GM21723 (cell line): ENCODE results near the gene MMP15.
"Not testable (repeated sequence)": the region's sequence is repeated elsewhere in the genome, so short reads cannot be mapped to it uniquely, and the experiment has no call there.

Experiments
- ATAC-seq: cut with Tn5 transposase; IDR thresholded peaks from one replicate; pipeline ENCODE4 v1.9.1; 2021; ENCODE audit warnings: mild to moderate bottlenecking, moderate library complexity; ENCODE audit not compliant: unreplicated experiment

The MMP15 gene

DNA sequence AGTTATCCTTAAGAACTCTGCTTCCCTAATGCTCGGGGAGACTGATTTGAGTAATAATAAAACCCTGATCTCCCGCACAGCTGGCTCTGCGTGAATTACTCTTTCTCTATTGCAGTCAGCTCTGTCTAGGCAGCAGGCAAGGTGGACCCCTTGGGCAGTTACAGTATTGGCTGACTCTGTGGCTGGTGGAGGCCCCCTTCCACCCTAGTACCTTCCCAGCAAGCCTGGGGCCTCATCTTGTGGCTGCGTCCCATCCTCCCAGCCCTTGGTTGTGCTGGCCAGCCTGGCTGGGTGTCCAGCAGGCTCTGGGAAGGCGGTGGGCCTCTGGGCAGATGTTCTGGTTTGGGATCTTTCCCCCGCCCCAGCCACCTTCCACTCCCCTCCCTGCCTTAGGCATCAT is 59.1 kb downstream of the MMP15 start:
- no peak for ATAC-seq

DNA sequence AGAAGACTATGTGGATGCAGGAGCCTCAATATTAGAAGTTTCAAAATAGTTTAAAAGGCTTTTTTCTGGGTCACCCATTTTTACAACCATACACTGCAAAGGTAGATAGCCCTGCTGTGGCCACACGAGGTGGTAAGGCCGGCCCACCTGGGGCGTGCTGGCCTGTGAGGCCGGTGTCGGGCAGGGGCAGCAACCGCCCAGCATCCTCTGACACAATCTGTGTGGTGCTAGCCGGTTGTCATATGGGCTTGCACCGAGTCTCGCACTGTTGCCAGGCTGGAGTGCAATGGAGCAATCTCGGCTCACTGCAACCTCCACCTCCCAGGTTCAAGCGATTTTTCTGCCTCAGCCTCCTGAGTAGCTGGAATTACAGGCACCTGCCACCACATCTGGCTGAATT is 59.6 kb downstream of the MMP15 start:
- no peak for ATAC-seq

DNA sequence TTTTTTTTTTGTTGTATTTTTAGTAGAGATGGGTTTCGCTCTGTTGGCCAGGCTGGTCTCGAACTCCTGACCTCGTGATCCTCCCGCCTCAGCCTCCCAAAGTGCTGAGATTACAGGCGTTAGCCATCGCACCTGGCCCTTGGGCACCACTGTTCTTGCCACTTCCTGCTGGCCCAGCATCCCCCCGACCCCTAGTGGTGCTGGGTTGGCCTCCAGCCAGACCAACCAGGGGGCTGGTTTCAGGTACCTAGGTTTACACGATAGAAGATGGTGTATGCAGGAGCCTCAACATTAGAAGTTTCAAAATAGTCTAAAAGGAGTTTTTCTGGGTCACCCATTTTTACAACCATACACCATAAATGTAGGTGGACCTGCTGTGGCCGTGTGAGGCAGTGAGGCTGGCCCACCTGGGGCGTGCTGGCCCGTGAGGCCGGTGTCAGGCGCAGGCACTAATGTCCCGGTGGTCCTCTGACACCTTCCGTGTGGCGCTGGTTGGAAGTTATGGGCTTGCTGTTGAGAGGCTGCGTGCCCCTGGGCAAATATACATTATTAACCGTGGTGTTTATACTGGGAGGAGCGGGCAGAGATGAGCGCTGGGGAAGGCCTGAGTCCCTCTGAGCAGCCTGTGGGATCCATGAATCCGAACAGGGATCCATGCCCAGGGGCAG is 60.2 kb downstream of the MMP15 start:
- no peak for ATAC-seq

DNA sequence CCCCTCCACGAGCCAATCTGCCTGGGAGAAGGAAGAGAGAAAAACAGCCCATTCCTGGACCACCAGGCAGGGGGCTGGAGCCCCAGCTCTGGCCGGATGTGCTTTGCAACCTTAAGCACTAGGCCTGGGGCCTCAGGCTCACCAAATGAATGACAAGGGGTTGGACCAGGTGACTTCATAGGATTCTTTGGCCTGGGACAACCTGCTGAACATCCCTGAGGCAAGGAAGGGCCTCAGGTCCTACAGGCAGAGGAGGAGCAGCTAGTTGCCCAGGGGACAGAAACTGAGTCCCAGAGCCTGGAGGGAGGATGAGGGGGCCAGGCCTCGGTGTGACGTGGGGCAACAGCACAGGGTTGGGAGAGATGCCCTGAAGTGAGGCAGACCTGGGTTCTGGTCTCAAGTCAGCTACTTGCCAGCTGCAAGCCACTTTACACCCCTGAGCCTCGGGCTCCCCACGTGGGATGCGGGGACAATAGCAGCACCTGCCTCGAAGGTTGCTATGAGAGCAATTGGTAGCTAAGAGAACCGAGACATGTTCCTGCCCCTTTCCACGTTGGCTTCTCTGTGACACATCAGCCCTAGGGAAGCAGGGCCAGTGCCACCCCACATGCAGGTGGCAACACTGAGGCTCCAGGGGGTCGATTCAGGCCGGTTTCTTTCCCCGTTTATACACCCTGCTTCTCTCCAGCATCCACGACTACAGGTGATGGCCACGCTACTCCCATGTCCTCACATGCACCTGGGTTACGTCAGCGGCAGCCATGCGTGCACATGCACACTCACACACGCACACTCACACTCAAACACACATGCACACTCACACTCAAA is 61.0 kb downstream of the MMP15 start:
- ATAC-seq: no peak

DNA sequence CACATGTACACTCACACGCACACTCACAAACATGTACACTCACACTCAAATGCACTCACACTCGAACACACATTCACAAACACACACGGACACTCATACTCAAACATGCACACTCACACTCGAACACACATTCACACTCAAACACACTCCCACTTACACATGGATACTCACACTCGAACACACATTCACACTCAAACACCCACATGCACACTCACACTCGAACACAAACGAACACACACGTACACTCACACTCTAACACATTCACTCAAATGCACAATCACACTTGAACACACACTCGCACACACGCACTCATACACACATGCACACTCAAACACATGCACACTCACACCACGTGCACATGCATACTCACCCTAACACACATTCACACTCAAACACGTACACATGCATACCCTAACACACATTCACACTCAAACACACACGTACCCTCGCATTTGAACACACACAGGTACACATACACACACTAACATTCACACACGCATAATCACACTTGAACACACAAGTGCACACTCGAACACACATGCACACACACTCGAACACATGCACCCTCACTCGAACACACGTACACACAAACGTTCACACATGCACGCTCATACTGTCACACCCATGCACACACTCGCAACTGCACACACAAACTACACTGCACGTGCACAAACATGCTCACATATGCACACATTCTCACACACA is 61.8 kb downstream of the MMP15 start:
- no peak for ATAC-seq

DNA sequence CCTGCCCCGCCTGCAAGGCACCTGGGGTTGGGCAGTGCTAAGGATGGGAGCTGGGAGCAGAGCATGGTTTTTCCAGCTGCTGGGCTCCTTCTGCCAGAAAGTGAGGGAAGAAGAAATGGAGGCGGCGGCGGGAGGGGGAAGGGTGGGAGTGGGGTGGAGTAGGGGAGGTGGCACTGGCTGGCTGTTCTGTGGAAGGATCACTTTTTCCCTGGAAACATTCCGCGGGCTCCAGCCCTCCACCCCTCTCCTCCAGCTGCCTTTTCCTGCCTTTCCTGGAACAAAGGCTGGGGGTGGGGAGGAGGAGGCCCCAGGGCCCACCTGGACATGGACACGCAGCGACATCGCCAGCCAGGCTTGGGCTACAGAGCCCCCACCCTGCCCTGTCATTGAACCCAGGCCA is 62.5 kb downstream of the MMP15 start:
- ATAC-seq: no peak

DNA sequence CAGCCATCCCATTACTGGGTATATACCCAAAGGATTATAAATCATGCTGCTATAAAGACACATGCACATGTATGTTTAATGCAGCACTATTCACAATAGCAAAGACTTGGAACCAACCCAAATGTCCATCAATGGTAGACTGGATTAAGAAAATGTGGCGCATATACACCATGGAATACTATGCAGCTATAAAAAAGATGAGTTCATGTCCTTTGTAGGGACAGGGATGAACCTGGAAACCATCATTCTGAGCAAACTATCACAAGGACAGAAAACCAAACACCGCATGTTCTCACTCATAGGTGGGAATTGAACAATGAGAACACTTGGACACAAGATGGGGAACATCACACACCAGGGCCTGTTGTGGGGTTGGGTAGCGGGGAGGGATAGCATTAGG is 64.8 kb downstream of the MMP15 start:
- ATAC-seq: not testable (repeated sequence)

DNA sequence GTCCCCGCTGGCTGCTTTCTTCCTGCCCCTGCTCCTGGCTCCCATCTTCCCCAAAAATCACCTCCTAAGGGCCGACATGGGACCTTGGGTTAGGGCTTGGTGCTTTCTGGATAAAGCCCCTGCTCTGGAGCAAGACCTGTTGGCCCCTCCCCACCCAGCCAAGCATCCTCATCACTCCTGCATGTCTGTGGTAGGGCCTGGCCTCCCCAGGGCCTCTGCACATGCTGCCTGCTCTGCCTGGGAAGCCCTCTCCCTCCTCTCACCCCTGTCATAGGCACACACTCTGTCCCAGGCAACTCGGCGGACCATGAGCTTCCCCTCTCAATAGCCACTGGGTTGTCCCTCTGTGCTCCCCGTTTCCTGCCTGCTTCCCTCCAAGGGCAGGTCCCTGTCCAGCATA is 68.5 kb downstream of the MMP15 start:
- no peak for ATAC-seq

DNA sequence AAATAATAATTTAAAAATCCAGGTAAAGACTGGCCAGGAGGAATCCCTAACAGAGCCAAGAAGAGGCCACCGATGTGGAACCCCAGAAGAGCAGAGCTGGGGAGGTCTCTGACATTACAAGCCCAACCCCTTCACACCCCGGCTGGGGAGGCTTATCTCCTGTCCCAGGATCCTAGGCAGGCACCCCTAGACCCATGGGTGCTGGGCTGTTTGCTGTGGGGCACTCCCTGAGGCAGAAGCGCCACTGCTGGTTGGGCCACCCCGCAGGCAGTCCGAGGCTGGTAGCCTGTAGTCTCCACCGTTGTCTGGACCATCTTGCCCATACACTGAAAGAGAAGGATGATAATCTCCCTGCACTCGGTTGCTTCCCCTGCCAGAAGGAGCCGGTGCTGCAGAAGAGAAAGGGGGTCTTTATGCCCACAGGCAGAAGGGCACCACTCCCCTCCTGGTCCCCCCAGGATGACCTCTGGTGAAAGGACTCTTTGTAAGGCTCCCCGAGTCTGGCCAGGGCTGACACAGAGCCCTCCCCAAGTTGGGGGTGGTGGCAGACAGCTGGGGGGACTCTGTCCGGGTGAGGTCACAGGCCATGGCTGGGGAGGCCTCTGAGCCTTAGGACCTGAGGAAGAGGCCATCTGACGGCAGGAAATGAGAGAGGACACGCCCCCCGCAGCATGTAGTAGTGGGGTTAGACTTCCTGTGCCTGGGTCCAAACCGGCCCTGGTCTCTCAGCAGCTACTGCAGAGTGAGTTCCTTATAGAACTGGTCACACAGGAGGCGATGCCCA is 69.4 kb downstream of the MMP15 start:
- no peak for ATAC-seq

DNA sequence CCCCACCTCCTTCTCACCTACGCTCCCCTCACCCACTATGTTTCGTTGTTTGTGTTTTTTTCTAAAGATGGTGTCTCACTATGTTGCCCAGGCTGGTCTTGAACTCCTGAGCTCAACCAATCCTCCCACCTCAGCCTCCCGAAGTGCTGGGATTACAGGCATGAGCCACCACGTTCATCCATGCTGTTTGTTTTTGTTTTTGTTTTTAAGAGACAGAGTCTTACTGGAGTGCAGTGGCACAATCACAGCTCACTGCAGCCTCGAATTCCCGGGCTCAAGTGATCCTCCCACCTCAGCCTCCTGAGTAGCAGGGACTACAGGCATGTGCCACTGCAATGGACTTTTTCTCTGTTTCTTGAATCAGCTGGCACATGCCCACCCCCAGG is 70.0 kb downstream of the MMP15 start:
- not testable (repeated sequence) for ATAC-seq

DNA sequence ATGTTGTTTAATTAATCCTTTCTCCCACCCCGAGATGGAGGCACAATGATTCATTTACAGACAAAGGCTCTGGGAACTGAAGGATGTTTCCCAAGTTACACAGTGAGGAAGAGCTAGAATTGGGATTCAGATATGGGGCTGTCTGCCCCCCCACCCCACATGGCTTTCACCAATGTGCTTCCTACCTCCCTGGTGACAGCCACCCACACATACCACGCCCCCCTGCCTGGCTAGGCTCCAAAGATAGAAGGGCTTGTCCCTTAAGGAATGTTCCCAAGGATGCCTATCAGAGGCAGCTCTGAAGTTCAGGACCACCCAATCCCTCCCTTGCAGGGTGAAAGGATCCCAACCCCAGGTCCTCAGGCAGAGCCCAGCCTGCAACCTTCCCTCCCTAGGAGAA is 70.7 kb downstream of the MMP15 start:
- ATAC-seq: no peak
